GM20000 (cell line): ENCODE measurements around the gene ZBTB5.
"Not testable (repeated sequence)": the region's sequence is repeated elsewhere in the genome, so short reads cannot be mapped to it uniquely, and the experiment has no call there.

Source experiments
- DNase-seq: peaks from one replicate; pipeline ENCODE4 v3.0.0; 2012; ENCODE audit warnings: low spot score
- CTCF ChIP-seq: IDR thresholded peaks from 2 replicates; pipeline ENCODE4 v1.5.1; 2012; ENCODE audit warnings: mild to moderate bottlenecking, control low read depth; ENCODE audit errors: extremely low read depth, missing control alignments

ZBTB5 gene

GRCh38 chr9:37426846-37427245 is 38.4 kb downstream of the ZBTB5 start:
- TF ChIP-seq CTCF, result no peak
- no peak for DNase-seq

GRCh38 chr9:37426431-37426830 is 38.8 kb downstream of the ZBTB5 start:
- DNase-seq, result not testable (repeated sequence)

GRCh38 chr9:37425298-37425752 is 39.9 kb downstream of the ZBTB5 start:
- TF ChIP-seq CTCF, result no peak
- no peak for DNase-seq

GRCh38 chr9:37424686-37425297 is 40.5 kb downstream of the ZBTB5 start:
- no peak for DNase-seq
- no peak for TF ChIP-seq CTCF

- no peak for DNase-seq
- TF ChIP-seq CTCF, result no peak
Observed at GRCh38 chr9:37424204-37424685, 41.0 kb downstream of the ZBTB5 start.

- TF ChIP-seq CTCF, result no peak
- no peak for DNase-seq
Observed at GRCh38 chr9:37423508-37423907, 41.7 kb downstream of the ZBTB5 start.

GRCh38 chr9:37422289-37423104 is 42.8 kb downstream of the ZBTB5 start, which contains the start of gene GRHPR:
Gene GRHPR, plus strand, starts transcription at chr9:37422696. Its CDS starts 55 bp downstream, at chr9:37422751.
- TF ChIP-seq CTCF, result no peak
- DNase-seq, result peak; percentile 93
